ENCODE data around the gene CYP24A1. TPM values are rescaled to one million over a fixed set of nuclear protein-coding genes. Genes with fewer than 3 reads are reported as not detected.

The CYP24A1 gene
- not detected for total RNA-seq

GRCh38 chr20:54173653-54174456 is at the start of gene CYP24A1:
Gene CYP24A1 (minus strand): TSS chr20:54173986. CDS start chr20:54173579, 407 bp downstream.
- ATAC-seq (no peak), DNase-seq (no peak)
- peaks cover 18% of the 10 kb centered on the region for H3K4me1 Mint-ChIP-seq
- no peak within 1 kb of the TSS for H3K27ac Mint-ChIP-seq
- CTCF ChIA-PET, result no interaction called here
- no peaks in the 10 kb centered on the region for H3K36me3 Mint-ChIP-seq
- H3K9me3 Mint-ChIP-seq (ENCODE audit: low read depth), result no peaks in the 10 kb centered on the region
- H3K4me3 Mint-ChIP-seq, result peak within 1 kb of the TSS; percentile 22
- peaks cover 83% of the 10 kb centered on the region for H3K27me3 Mint-ChIP-seq

- DNase-seq, result no peak
- Mint-ChIP-seq H3K27ac (no peak overlapping the region), H3K36me3 (no peaks in the 10 kb centered on the region), H3K9me3 (ENCODE audit: low read depth) (peaks cover 2% of the 10 kb centered on the region), H3K27me3 (no peaks in the 10 kb centered on the region), H3K4me1 (peaks cover 18% of the 10 kb centered on the region), H3K4me3 (no peak overlapping the region)
- ATAC-seq, result no peak
- CTCF ChIA-PET, result interaction anchor here (1.0 to 3.0 kb wide), 3 partner anchors 16 to 422 kb away, joined by 3 to 18 read pairs (median 5); partner anchors contain the start of gene PFDN4
Measured at GRCh38 chr20:54223285-54223684, 49.5 kb upstream of the CYP24A1 start.

- Mint-ChIP-seq H3K4me3 (no peak overlapping the region), H3K27ac (peak overlapping the region; percentile 41)
- CTCF ChIA-PET, result interaction anchor here (1.0 to 3.0 kb wide), 3 partner anchors 15 to 423 kb away, joined by 3 to 18 read pairs (median 5); partner anchors contain the start of gene PFDN4
Measured at GRCh38 chr20:54221996-54222890, 48.5 kb upstream of the CYP24A1 start.

GRCh38 chr20:54221353-54221752 is 47.6 kb upstream of the CYP24A1 start:
- peaks cover 18% of the 10 kb centered on the region for H3K4me1 Mint-ChIP-seq
- peak overlapping the region; percentile 41 for H3K27ac Mint-ChIP-seq
- no peaks in the 10 kb centered on the region for H3K27me3 Mint-ChIP-seq
- peaks cover 5% of the 10 kb centered on the region for H3K36me3 Mint-ChIP-seq
- no peak for DNase-seq
- peak; percentile 73 for ATAC-seq
- H3K4me3 Mint-ChIP-seq, result no peak overlapping the region
- CTCF ChIA-PET, result interaction anchor here (3.0 kb wide), 1 partner anchor 14 kb away, joined by 18 read pairs; the partner anchor contains the start of gene PFDN4
- H3K9me3 Mint-ChIP-seq (ENCODE audit: low read depth), result no peaks in the 10 kb centered on the region

More at GRCh38 chr20:54221996-54222890, 48.5 kb upstream of the CYP24A1 start:
- DNase-seq (no peak), ATAC-seq (no peak)
- Mint-ChIP-seq H3K36me3 (peaks cover under 1% of the 10 kb centered on the region), H3K4me1 (peaks cover 18% of the 10 kb centered on the region), H3K9me3 (ENCODE audit: low read depth) (no peaks in the 10 kb centered on the region), H3K27me3 (no peaks in the 10 kb centered on the region)

GRCh38 chr20:54220722-54221121 is 46.9 kb upstream of the CYP24A1 start:
- H3K36me3 Mint-ChIP-seq, result peaks cover 11% of the 10 kb centered on the region
- no peak overlapping the region for H3K4me3 Mint-ChIP-seq
- H3K27ac Mint-ChIP-seq, result no peak overlapping the region
- DNase-seq (no peak), ATAC-seq (no peak)
- peaks cover 18% of the 10 kb centered on the region for H3K4me1 Mint-ChIP-seq
- CTCF ChIA-PET, result no interaction called here
- H3K9me3 Mint-ChIP-seq (ENCODE audit: low read depth), result no peaks in the 10 kb centered on the region
- no peaks in the 10 kb centered on the region for H3K27me3 Mint-ChIP-seq

GRCh38 chr20:54219751-54220426 is 46.1 kb upstream of the CYP24A1 start:
- no peaks in the 10 kb centered on the region for H3K27me3 Mint-ChIP-seq
- no peak overlapping the region for H3K4me3 Mint-ChIP-seq
- no peaks in the 10 kb centered on the region for H3K9me3 Mint-ChIP-seq (ENCODE audit: low read depth)
- peaks cover 13% of the 10 kb centered on the region for H3K36me3 Mint-ChIP-seq
- H3K27ac Mint-ChIP-seq, result no peak overlapping the region
- CTCF ChIA-PET, result interaction anchor here (1.4 to 2.3 kb wide), 2 partner anchors 12 to 116 kb away, joined by 4 to 14 read pairs; partner anchors contain the start of gene PFDN4
- ATAC-seq (no peak), DNase-seq (no peak)
- H3K4me1 Mint-ChIP-seq, result peaks cover 18% of the 10 kb centered on the region

GRCh38 chr20:54218470-54218869 is 44.7 kb upstream of the CYP24A1 start:
- H3K36me3 Mint-ChIP-seq, result peaks cover 13% of the 10 kb centered on the region
- no peak for ATAC-seq
- no peaks in the 10 kb centered on the region for H3K9me3 Mint-ChIP-seq (ENCODE audit: low read depth)
- H3K27ac Mint-ChIP-seq, result no peak overlapping the region
- DNase-seq, result no peak
- H3K27me3 Mint-ChIP-seq, result no peaks in the 10 kb centered on the region
- H3K4me3 Mint-ChIP-seq, result no peak overlapping the region
- CTCF ChIA-PET, result interaction anchor here (1.0 to 2.3 kb wide), 2 partner anchors 10 to 19 kb away, joined by 3 to 14 read pairs; partner anchors contain the start of gene PFDN4
- H3K4me1 Mint-ChIP-seq, result peaks cover 18% of the 10 kb centered on the region

GRCh38 chr20:54217762-54218161 is 44.0 kb upstream of the CYP24A1 start:
- CTCF ChIA-PET, result no interaction called here
- no peak overlapping the region for H3K27ac Mint-ChIP-seq
- no peak overlapping the region for H3K4me3 Mint-ChIP-seq
- DNase-seq (no peak), ATAC-seq (no peak)
- H3K9me3 Mint-ChIP-seq (ENCODE audit: low read depth), result no peaks in the 10 kb centered on the region
- H3K27me3 Mint-ChIP-seq, result no peaks in the 10 kb centered on the region
- H3K4me1 Mint-ChIP-seq, result peaks cover 18% of the 10 kb centered on the region
- peaks cover 14% of the 10 kb centered on the region for H3K36me3 Mint-ChIP-seq

GRCh38 chr20:54215157-54215789 is 41.5 kb upstream of the CYP24A1 start:
- Mint-ChIP-seq H3K4me1 (peaks cover 2% of the 10 kb centered on the region), H3K36me3 (peaks cover 26% of the 10 kb centered on the region), H3K9me3 (ENCODE audit: low read depth) (no peaks in the 10 kb centered on the region), H3K27me3 (no peaks in the 10 kb centered on the region), H3K27ac (no peak overlapping the region), H3K4me3 (no peak overlapping the region)
- CTCF ChIA-PET, result interaction anchor here (1.7 to 5.9 kb wide), 2 partner anchors 15 to 118 kb away, joined by 3 to 28 read pairs; no protein-coding TSS in a partner anchor
- DNase-seq (no peak), ATAC-seq (no peak)

- Mint-ChIP-seq H3K4me1 (peaks cover 8% of the 10 kb centered on the region), H3K9me3 (ENCODE audit: low read depth) (no peaks in the 10 kb centered on the region), H3K27ac (no peak overlapping the region), H3K36me3 (peaks cover 26% of the 10 kb centered on the region), H3K4me3 (no peak overlapping the region), H3K27me3 (no peaks in the 10 kb centered on the region)
- DNase-seq, result no peak
- no peak for ATAC-seq
- CTCF ChIA-PET, result interaction anchor here (0.6 to 5.9 kb wide), 4 partner anchors 15 to 674 kb away, joined by 3 to 28 read pairs (median 3); no protein-coding TSS in a partner anchor
Measured at GRCh38 chr20:54214566-54214965, 40.8 kb upstream of the CYP24A1 start.

- Mint-ChIP-seq H3K4me1 (peaks cover 19% of the 10 kb centered on the region), H3K27ac (no peak overlapping the region), H3K4me3 (no peak overlapping the region), H3K9me3 (ENCODE audit: low read depth) (no peaks in the 10 kb centered on the region), H3K36me3 (peaks cover 26% of the 10 kb centered on the region), H3K27me3 (no peaks in the 10 kb centered on the region)
- CTCF ChIA-PET, result interaction anchor here (0.6 to 5.9 kb wide), 3 partner anchors 13 to 151 kb away, joined by 3 to 28 read pairs (median 3); no protein-coding TSS in a partner anchor
- ATAC-seq (no peak), DNase-seq (no peak)
Measured at GRCh38 chr20:54212871-54213270, 39.1 kb upstream of the CYP24A1 start.

GRCh38 chr20:54212226-54212625 is 38.4 kb upstream of the CYP24A1 start:
- H3K4me1 Mint-ChIP-seq, result peaks cover 20% of the 10 kb centered on the region
- DNase-seq (no peak), ATAC-seq (no peak)
- H3K27ac Mint-ChIP-seq, result no peak overlapping the region
- H3K9me3 Mint-ChIP-seq (ENCODE audit: low read depth), result no peaks in the 10 kb centered on the region
- no peak overlapping the region for H3K4me3 Mint-ChIP-seq
- CTCF ChIA-PET, result interaction anchor here (0.6 to 5.9 kb wide), 2 partner anchors 12 to 116 kb away, joined by 3 to 28 read pairs; no protein-coding TSS in a partner anchor
- peaks cover 25% of the 10 kb centered on the region for H3K36me3 Mint-ChIP-seq
- no peaks in the 10 kb centered on the region for H3K27me3 Mint-ChIP-seq

All from activated CD8-positive, alpha-beta memory T cell treated with anti-CD3 and anti-CD28 coated beads, Interleukin-2, amount 10 ng/mL, durations not matched to agents 7 days and 5 days (primary cell).